ENCODE data around the gene LRP5. TPM values are rescaled to one million over a fixed set of nuclear protein-coding genes. Genes with fewer than 3 reads are reported as not detected.

Gene LRP5
- total and polyA plus RNA-seq, 9 of the 15 experiments (the other 6 are each of a cell fraction or from before 2014, with no cell fraction given): 0.48 to 44.2 (median 13.5) TPM

- TF ChIP-seq TAF1 (IDR thresholded peaks at IDR 0.05; ENCODE audit: control insufficient read depth, extremely low read depth, insufficient read depth, low read length, severe bottlenecking) (no peak), ZBTB1 (CRISPR knock-in tag; IDR thresholded peaks at IDR 0.05; ENCODE audit: borderline replicate concordance, low read depth) (no peak), SNRNP70 (optimal IDR thresholded peaks at IDR 0.05; ENCODE audit: low read depth, low read length) (no peak), ATF3 (IDR thresholded peaks at IDR 0.05) (no peak), ATF3 (CRISPR knock-in tag; conservative IDR thresholded peaks at IDR 0.05) (no peak), FOXM1 (IDR thresholded peaks at IDR 0.05; ENCODE audit: low read depth) (no peak), FOXM1 (CRISPR knock-in tag; IDR thresholded peaks at IDR 0.05; ENCODE audit: low read depth) (0 out of 2 replicates have a peak, but pooled peaks have one; percentile 37), ATF6 (CRISPR knock-in tag; IDR thresholded peaks at IDR 0.05) (no peak), SP2 (IDR thresholded peaks at IDR 0.05; ENCODE audit: extremely low read depth, low read depth, low read length, poor library complexity, severe bottlenecking) (no peak), ZBTB11 (CRISPR knock-in tag; IDR thresholded peaks at IDR 0.05) (no peak), MED1 (CRISPR knock-in tag; IDR thresholded peaks at IDR 0.05; ENCODE audit: borderline replicate concordance) (no peak), GATAD2B (IDR thresholded peaks at IDR 0.05; ENCODE audit: borderline replicate concordance) (no peak), TFAP4 (CRISPR knock-in tag; IDR thresholded peaks at IDR 0.05; ENCODE audit: borderline replicate concordance) (no peak), NR2C1 (IDR thresholded peaks at IDR 0.05) (no peak), NR2C1 (tag; IDR thresholded peaks at IDR 0.05) (no peak), ELK1 (CRISPR knock-in tag; IDR thresholded peaks at IDR 0.05) (no peak), TCF3 (CRISPR knock-in tag; IDR thresholded peaks at IDR 0.05) (no peak)
Observed at GRCh38 chr11:68270196-68271022, 42.0 kb upstream of the LRP5 start (continued).

Measured in K562 (cell line).